ENCODE results near the gene GLYR1. TPM values are rescaled to one million over a fixed set of nuclear protein-coding genes. Genes with fewer than 3 reads are reported as not detected.

Gene GLYR1
- total RNA-seq, 2 donors from 2014 or later = 57.4 to 60.8 TPM

DNA sequence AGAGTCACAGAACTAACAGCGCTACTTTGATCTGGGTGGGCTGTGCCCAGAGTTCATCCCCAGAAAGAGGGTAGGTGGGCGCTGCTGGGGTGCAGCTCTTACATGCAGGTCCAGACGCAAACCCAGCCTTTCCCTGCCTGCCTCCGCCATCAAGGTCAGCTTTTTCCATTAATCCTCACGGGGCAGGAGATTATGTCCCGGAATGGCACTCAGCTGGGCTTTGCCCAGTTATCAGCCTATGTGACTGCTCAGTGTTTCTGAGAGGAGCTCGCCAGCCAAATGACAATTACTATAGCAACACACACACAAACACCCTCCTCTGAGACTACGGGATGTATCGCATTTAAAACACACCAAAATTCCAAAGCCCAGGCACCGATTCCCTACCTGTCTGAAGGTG is 20.1 kb downstream of the GLYR1 start:
- H3K27ac ChIP-seq = no peak overlapping the region
- intact Hi-C loops (cut with DNase I) = no loop called here
- H3K4me1 ChIP-seq (replicated peaks) = peaks cover 3% of the 10 kb centered on the region
- H3K9me3 ChIP-seq = no peaks in the 10 kb centered on the region
- H3K27me3 ChIP-seq (replicated peaks; ENCODE audit: insufficient read depth) = no peaks in the 10 kb centered on the region
- TF ChIP-seq POLR2A (IDR thresholded peaks at IDR 0.05) (no peak), POLR2AphosphoS5 (IDR thresholded peaks at IDR 0.05) (no peak)
- TF ChIP-seq, protein P1, sequence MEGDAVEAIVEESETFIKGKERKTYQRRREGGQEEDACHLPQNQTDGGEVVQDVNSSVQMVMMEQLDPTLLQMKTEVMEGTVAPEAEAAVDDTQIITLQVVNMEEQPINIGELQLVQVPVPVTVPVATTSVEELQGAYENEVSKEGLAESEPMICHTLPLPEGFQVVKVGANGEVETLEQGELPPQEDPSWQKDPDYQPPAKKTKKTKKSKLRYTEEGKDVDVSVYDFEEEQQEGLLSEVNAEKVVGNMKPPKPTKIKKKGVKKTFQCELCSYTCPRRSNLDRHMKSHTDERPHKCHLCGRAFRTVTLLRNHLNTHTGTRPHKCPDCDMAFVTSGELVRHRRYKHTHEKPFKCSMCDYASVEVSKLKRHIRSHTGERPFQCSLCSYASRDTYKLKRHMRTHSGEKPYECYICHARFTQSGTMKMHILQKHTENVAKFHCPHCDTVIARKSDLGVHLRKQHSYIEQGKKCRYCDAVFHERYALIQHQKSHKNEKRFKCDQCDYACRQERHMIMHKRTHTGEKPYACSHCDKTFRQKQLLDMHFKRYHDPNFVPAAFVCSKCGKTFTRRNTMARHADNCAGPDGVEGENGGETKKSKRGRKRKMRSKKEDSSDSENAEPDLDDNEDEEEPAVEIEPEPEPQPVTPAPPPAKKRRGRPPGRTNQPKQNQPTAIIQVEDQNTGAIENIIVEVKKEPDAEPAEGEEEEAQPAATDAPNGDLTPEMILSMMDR (IDR thresholded peaks at IDR 0.05) = no peak
- 92% methylated on average over 10 of the region's 10 CpGs for WGBS
- no peak overlapping the region for H3K4me3 ChIP-seq
- no peak for DNase-seq (ENCODE audit: low spot score)
- H3K36me3 ChIP-seq = peaks cover 8 to 18% of the 10 kb centered on the region in 2 donors

DNA sequence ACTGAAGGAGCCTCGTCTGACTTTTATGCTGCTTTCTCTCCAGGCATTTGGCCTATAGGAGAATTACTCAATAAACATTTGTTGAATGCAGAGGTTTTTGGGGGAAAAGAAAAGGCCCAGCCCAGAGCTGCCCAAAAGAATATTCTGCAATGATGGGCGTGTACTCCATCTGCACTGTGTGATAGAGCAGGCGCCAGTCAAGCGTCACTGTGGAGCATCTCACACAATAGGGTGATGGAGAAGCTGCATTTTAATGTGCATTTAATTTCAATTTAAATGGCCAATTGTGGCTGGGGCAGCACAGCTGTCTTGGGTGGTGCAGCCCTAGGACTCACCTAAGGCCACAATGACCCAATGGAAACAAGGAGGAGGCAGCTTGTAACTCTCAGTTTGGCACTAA is 20.6 kb downstream of the GLYR1 start:
- no peak for DNase-seq (ENCODE audit: low spot score)
- Histone ChIP-seq H3K36me3 (peaks cover 5 to 18% of the 10 kb centered on the region in 2 donors), H3K4me1 (replicated peaks) (peaks cover 3% of the 10 kb centered on the region), H3K27me3 (replicated peaks; ENCODE audit: insufficient read depth) (no peaks in the 10 kb centered on the region), H3K27ac (no peak overlapping the region), H3K4me3 (no peak overlapping the region), H3K9me3 (no peaks in the 10 kb centered on the region)
- WGBS = 96% methylated on average over 4 of the region's 4 CpGs
- TF ChIP-seq, protein P1 (IDR thresholded peaks at IDR 0.05) = no peak
- TF ChIP-seq POLR2AphosphoS5 (IDR thresholded peaks at IDR 0.05) = no peak
- no peak for TF ChIP-seq POLR2A (IDR thresholded peaks at IDR 0.05)
- intact Hi-C loops (cut with DNase I) = no loop called here

DNA sequence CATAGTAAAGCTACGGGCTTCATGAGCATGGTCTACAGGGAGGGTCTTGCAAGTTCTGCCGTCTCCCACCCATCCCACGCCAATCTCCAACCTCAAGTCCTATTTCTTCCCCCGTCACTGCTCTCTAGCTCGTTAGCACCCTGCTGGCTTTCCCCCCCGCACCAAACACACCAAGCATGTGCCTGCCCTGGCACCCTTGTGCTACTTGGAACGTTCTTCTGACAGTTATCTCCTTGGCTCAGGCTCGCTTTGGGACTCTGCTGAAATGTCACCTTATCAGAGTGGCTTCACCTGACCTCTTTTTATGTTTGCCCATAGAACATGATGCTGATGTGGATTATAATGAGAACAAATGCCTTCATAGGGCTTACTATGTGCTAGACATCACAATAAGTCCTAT is 21.9 kb downstream of the GLYR1 start:
- Histone ChIP-seq H3K9me3 (no peaks in the 10 kb centered on the region), H3K36me3 (peaks cover 0 to 18% of the 10 kb centered on the region in 2 donors), H3K4me3 (no peak overlapping the region), H3K27me3 (replicated peaks; ENCODE audit: insufficient read depth) (no peaks in the 10 kb centered on the region), H3K4me1 (replicated peaks) (peaks cover 3% of the 10 kb centered on the region), H3K27ac (no peak overlapping the region)
- no peak for DNase-seq (ENCODE audit: low spot score)
- WGBS = 84% methylated on average over 8 of the region's 8 CpGs
- intact Hi-C loops (cut with DNase I) = no loop called here
- TF ChIP-seq POLR2A (IDR thresholded peaks at IDR 0.05) = no peak
- TF ChIP-seq, protein P1 (IDR thresholded peaks at IDR 0.05) = no peak
- TF ChIP-seq POLR2AphosphoS5 (IDR thresholded peaks at IDR 0.05) = no peak

DNA sequence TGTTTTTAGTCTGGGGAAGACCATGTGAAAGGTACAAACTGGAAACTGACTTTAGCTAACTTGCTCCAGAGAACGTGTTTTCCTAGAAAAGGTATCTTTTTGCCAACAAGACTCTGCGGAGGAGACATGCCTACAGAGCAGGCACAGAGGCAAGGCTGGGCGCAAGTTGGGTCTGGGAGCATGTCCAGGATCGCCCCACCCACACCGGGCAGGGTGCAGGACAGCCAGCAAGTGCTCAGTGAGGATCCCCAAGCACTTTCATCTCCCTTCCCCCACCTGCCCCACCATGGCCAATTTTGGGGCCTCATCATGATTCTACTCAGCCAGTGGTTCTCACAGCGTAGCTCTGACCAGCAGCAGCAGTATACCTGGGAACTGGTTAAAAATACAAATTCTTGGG is 26.4 kb downstream of the GLYR1 start:
- no peaks in the 10 kb centered on the region for H3K4me1 ChIP-seq (replicated peaks)
- WGBS = 68% methylated on average over 6 of the region's 6 CpGs
- intact Hi-C loops (cut with DNase I) = no loop called here

More for the DNA sequence above, 26.4 kb downstream of the GLYR1 start:
- Histone ChIP-seq H3K9me3 (no peaks in the 10 kb centered on the region), H3K36me3 (peaks cover 0 to 12% of the 10 kb centered on the region in 2 donors), H3K27ac (no peak overlapping the region), H3K27me3 (replicated peaks; ENCODE audit: insufficient read depth) (no peaks in the 10 kb centered on the region), H3K4me3 (no peak overlapping the region)
- TF ChIP-seq POLR2AphosphoS5 (IDR thresholded peaks at IDR 0.05) = no peak
- TF ChIP-seq, protein P1 (IDR thresholded peaks at IDR 0.05) = no peak
- no peak for TF ChIP-seq POLR2A (IDR thresholded peaks at IDR 0.05)
- no peak for DNase-seq (ENCODE audit: low spot score)
